NCI-H748 (cell line): ENCODE results near the gene REC114.

ENCODE experiments used
- DNase-seq: peaks from one replicate; lab custom pipeline; 2025; ENCODE audit not compliant: unreplicated experiment; lab: John Stamatoyannopoulos, UW

The REC114 gene

GRCh38 chr15:73601451-73602445 is 158.8 kb downstream of the REC114 start:
- DNase-seq: no peak

GRCh38 chr15:73602446-73602843 is 159.5 kb downstream of the REC114 start:
- no peak for DNase-seq

GRCh38 chr15:73602992-73603391 is 160.0 kb downstream of the REC114 start:
- DNase-seq: no peak

GRCh38 chr15:73604477-73604876 is 161.5 kb downstream of the REC114 start:
- DNase-seq: no peak

GRCh38 chr15:73605759-73606436 is 162.9 kb downstream of the REC114 start:
- no peak for DNase-seq

- DNase-seq: no peak
Measured at GRCh38 chr15:73607405-73607804, 164.4 kb downstream of the REC114 start.

- no peak for DNase-seq
Measured at GRCh38 chr15:73607843-73608242, 164.9 kb downstream of the REC114 start.

- DNase-seq: no peak
Measured at GRCh38 chr15:73608475-73608874, 165.5 kb downstream of the REC114 start.

GRCh38 chr15:73608941-73609340 is 166.0 kb downstream of the REC114 start:
- DNase-seq: no peak
